ENCODE data around the gene MRPL42.
"Not testable (repeated sequence)": the region's sequence is repeated elsewhere in the genome, so short reads cannot be mapped to it uniquely, and the experiment has no call there.

The MRPL42 gene

GRCh38 chr12:93498813-93499212 lies 31.5 kb downstream of the MRPL42 start:
- not testable (repeated sequence) for DNase-seq

- no peak for DNase-seq
These were observed 32.9 kb downstream of the MRPL42 start for GRCh38 chr12:93500201-93500600.

- no peak for DNase-seq
These were observed 33.4 kb downstream of the MRPL42 start for GRCh38 chr12:93500667-93501066.

GRCh38 chr12:93502802-93503623 lies 35.7 kb downstream of the MRPL42 start:
- DNase-seq, result peak in 23 of 56 donors; percentile 1 to 65 (median 14)

GRCh38 chr12:93507165-93507564 lies 39.9 kb downstream of the MRPL42 start:
- no peak for DNase-seq

- no peak for DNase-seq
These were observed 42.2 kb downstream of the MRPL42 start for GRCh38 chr12:93509506-93509905.

- DNase-seq, result no peak
These were observed 47.5 kb downstream of the MRPL42 start for GRCh38 chr12:93514853-93515252.

- no peak for DNase-seq
These were observed 51.4 kb downstream of the MRPL42 start for GRCh38 chr12:93518725-93519124.

- DNase-seq, result no peak
These were observed 52.5 kb downstream of the MRPL42 start for GRCh38 chr12:93519859-93520258.

GRCh38 chr12:93520454-93520853 lies 53.1 kb downstream of the MRPL42 start:
- no peak for DNase-seq

- DNase-seq, result no peak
These were observed 54.1 kb downstream of the MRPL42 start for GRCh38 chr12:93521225-93522080.

GRCh38 chr12:93524386-93525133 lies 57.2 kb downstream of the MRPL42 start:
- DNase-seq, result no peak

- no peak for DNase-seq
These were observed 59.6 kb downstream of the MRPL42 start for GRCh38 chr12:93526786-93527428.

GRCh38 chr12:93530358-93530757 lies 63.0 kb downstream of the MRPL42 start:
- no peak for DNase-seq

GRCh38 chr12:93533310-93533709 lies 66.0 kb downstream of the MRPL42 start:
- DNase-seq, result no peak

- DNase-seq, result no peak
These were observed 68.9 kb downstream of the MRPL42 start for GRCh38 chr12:93536111-93536765.

GRCh38 chr12:93536766-93537488 lies 69.6 kb downstream of the MRPL42 start:
- peak in 13 of 56 donors; percentile 1 to 49 (median 21) for DNase-seq

GRCh38 chr12:93537769-93538168 lies 70.5 kb downstream of the MRPL42 start:
- no peak for DNase-seq

- no peak for DNase-seq
These were observed 72.5 kb downstream of the MRPL42 start for GRCh38 chr12:93539821-93540220.

GRCh38 chr12:93540466-93540865 lies 73.2 kb downstream of the MRPL42 start:
- no peak for DNase-seq

Data from nucleus accumbens (tissue), 56 donors.